Caco-2 (cell line): ENCODE results near the gene YY1AP1. TPM values are rescaled to one million over a fixed set of nuclear protein-coding genes. Genes with fewer than 3 reads are reported as not detected.
"Not testable (repeated sequence)": the region's sequence is repeated elsewhere in the genome, so short reads cannot be mapped to it uniquely, and the experiment has no call there.

Experiments used
- BruUV-seq: library from RNA; stranded (reverse); fragments of 400-500 nt; replicated peaks from 2 replicates; lab custom pipeline; 2021; lab: Mats Ljungman, UMichigan
- CTCF ChIA-PET: fragments of 300-600 bp; sonication (Branson Sonifier 250); formaldehyde crosslinking; loops from one replicate; lab custom pipeline; 2022; ENCODE audit warnings: antibody characterized with exemption; lab: Charles Lee
- POLR2A ChIA-PET: fragments of 300-600 bp; sonication (Branson Sonifier 250); formaldehyde crosslinking; loops from one replicate; lab custom pipeline; 2022; ENCODE audit warnings: antibody characterized with exemption; lab: Charles Lee
- DNase-seq, 2 experiments: peaks; one replicate each; pipeline versions ENCODE4 v3.0.0 to v3.0.0-alpha.2; 2020 to 2022
- H3K27me3 ChIP-seq: replicated peaks from 2 replicates; pipeline ENCODE4 v1.6.0; 2011; ENCODE audit warnings: low read length; ENCODE audit not compliant: control insufficient read depth, insufficient read depth
- H3K36me3 ChIP-seq: 2 replicates; pipeline ENCODE4 v1.5.1; 2011; ENCODE audit warnings: low read length; ENCODE audit not compliant: control insufficient read depth, insufficient read depth
- H3K4me1 ChIP-seq: fragments of 250-450 bp; sonication (Bioruptor Pico); 2 replicates; pipeline ENCODE4 v1.5.1; 2020; ENCODE audit warnings: mild to moderate bottlenecking
- H3K4me3 ChIP-seq: 2 replicates; pipeline ENCODE4 v1.5.1; 2011; ENCODE audit warnings: low read depth, mild to moderate bottlenecking, control low read depth, low read length
- H3K9me3 ChIP-seq: fragments of 250-450 bp; sonication (Bioruptor Pico); 2 replicates; pipeline ENCODE4 v1.5.1; 2020; ENCODE audit warnings: mild to moderate bottlenecking, moderate library complexity
- H3K27ac Mint-ChIP-seq: one replicate; pipeline ENCODE4 v1.8.0; 2022; ENCODE audit warnings: mixed read lengths; ENCODE audit not compliant: unreplicated experiment
- H3K27me3 Mint-ChIP-seq: one replicate; pipeline ENCODE4 v1.8.0; 2022; ENCODE audit warnings: mixed read lengths; ENCODE audit not compliant: insufficient read depth, unreplicated experiment
- H3K36me3 Mint-ChIP-seq: one replicate; pipeline ENCODE4 v1.8.0; 2022; ENCODE audit warnings: mild to moderate bottlenecking, mixed read lengths; ENCODE audit not compliant: insufficient read depth, unreplicated experiment
- H3K4me1 Mint-ChIP-seq: one replicate; pipeline ENCODE4 v1.8.0; 2022; ENCODE audit warnings: low read depth, mixed read lengths; ENCODE audit not compliant: unreplicated experiment
- H3K4me3 Mint-ChIP-seq: one replicate; pipeline ENCODE4 v1.8.0; 2022; ENCODE audit warnings: mild to moderate bottlenecking, moderate library complexity, mixed read lengths; ENCODE audit not compliant: unreplicated experiment
- H3K9me3 Mint-ChIP-seq: one replicate; pipeline ENCODE4 v1.8.0; 2022; ENCODE audit warnings: mixed read lengths; ENCODE audit not compliant: unreplicated experiment
- intact Hi-C: fragments of 100-400 bp; cut with micrococcal nuclease; formaldehyde crosslinking; loops from one replicate; pipeline ENCODE4 v1.10.0; 2022; ENCODE audit not compliant: unreplicated experiment
- total RNA-seq: library from RNA; stranded (reverse); gene quantifications from 2 replicates; pipeline ENCODE4 v1.2.3, GENCODE V29; 2022
- TF ChIP-seq, protein P1 (sequence below), 2 experiments: fragments of 200-600 bp in 1 of 2; IDR thresholded peaks; 1 replicate in 1 of 2; 2 replicates in 1 of 2; pipeline versions ENCODE4 v1.5.1 to v1.8.0; 2011 to 2022; ENCODE audit warnings: antibody characterized with exemption in 1 of 2, control low read depth in 1 of 2, inconsistent platforms in 1 of 2, low read depth in 1 of 2, low read length in 1 of 2, mild to moderate bottlenecking in 1 of 2, moderate library complexity in 1 of 2; ENCODE audit not compliant: insufficient read depth in 1 of 2, severe bottlenecking in 1 of 2, unreplicated experiment in 1 of 2

The YY1AP1 gene
- total RNA-seq, 1 experiment from 2014 or later: 63.0 TPM

DNA sequence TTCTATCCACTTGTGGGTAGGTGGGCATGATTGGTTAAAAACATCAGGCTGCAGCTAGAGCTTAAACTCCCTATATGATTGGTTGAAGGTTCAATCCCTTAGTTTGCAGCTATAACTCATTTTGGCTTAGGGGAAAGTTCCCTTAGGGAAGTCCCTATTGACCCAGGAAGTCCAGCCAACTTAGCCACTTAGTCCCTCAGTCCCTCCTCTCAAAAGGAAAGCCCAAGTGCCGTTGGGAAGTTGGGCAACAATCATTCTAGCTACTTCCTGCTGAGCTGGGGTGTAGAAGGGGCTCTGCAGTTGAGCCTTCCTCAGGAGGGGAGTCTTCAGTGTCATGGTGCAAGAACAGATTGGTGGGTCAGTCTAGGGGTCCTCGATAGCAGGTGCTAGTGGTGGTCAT lies 66.4 kb downstream of the YY1AP1 start:
- CTCF ChIA-PET: no interaction called here
- DNase-seq: no peak

GRCh38 chr1:155613226-155613625 lies 75.3 kb downstream of the YY1AP1 start:
- H3K27me3 Mint-ChIP-seq, H3K4me1 Mint-ChIP-seq, H3K4me1 ChIP-seq, intact Hi-C loops, BruUV-seq, H3K27me3 ChIP-seq, CTCF ChIA-PET, H3K36me3 ChIP-seq, POLR2A ChIA-PET, H3K4me3 Mint-ChIP-seq, H3K4me3 ChIP-seq, H3K9me3 ChIP-seq, DNase-seq, H3K27ac Mint-ChIP-seq, H3K9me3 Mint-ChIP-seq: not testable (repeated sequence)
- peaks cover 15% of the 10 kb centered on the region for H3K36me3 Mint-ChIP-seq

More for the DNA sequence above, 66.4 kb downstream of the YY1AP1 start:
- no peaks in the 10 kb centered on the region for H3K4me1 ChIP-seq
- no peaks in the 10 kb centered on the region for H3K9me3 ChIP-seq
- Mint-ChIP-seq H3K27ac (no peak overlapping the region), H3K27me3 (no peaks in the 10 kb centered on the region), H3K4me1 (peaks cover 6% of the 10 kb centered on the region), H3K36me3 (no peaks in the 10 kb centered on the region), H3K4me3 (no peak overlapping the region), H3K9me3 (peaks cover 14% of the 10 kb centered on the region)
- POLR2A ChIA-PET: no interaction called here
- H3K27me3 ChIP-seq: no peaks in the 10 kb centered on the region
- no TSS peak for BruUV-seq
- intact Hi-C loops: no loop called here
- H3K4me3 ChIP-seq: no peak overlapping the region
- H3K36me3 ChIP-seq: no peaks in the 10 kb centered on the region
- TF ChIP-seq, protein P1, sequence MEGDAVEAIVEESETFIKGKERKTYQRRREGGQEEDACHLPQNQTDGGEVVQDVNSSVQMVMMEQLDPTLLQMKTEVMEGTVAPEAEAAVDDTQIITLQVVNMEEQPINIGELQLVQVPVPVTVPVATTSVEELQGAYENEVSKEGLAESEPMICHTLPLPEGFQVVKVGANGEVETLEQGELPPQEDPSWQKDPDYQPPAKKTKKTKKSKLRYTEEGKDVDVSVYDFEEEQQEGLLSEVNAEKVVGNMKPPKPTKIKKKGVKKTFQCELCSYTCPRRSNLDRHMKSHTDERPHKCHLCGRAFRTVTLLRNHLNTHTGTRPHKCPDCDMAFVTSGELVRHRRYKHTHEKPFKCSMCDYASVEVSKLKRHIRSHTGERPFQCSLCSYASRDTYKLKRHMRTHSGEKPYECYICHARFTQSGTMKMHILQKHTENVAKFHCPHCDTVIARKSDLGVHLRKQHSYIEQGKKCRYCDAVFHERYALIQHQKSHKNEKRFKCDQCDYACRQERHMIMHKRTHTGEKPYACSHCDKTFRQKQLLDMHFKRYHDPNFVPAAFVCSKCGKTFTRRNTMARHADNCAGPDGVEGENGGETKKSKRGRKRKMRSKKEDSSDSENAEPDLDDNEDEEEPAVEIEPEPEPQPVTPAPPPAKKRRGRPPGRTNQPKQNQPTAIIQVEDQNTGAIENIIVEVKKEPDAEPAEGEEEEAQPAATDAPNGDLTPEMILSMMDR (IDR thresholded peaks at IDR 0.05; ENCODE audit: insufficient read depth in 1 of 2, low read depth in 1 of 2, low read length in 1 of 2, severe bottlenecking in 1 of 2, unreplicated experiment in 1 of 2): no peak

DNA sequence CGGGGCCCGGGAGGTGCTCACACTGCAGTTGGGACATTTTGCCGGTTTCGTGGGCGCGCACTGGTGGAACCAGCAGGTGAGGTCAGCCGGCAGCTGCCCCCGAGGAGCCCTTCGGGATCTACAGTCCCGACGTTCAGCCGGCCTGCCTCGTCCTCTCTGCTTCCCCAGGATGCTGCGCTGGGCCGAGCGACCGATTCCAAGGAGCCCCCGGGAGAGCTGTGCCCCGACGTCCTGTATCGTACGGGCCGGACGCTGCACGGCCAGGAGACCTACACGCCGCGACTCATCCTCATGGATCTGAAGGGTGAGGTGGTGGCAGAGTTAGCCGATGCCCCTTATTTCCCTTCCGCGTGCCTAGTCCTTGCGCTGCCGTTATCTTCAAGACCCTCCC lies 78.3 kb downstream of the YY1AP1 start:
- H3K27me3 ChIP-seq, H3K4me1 ChIP-seq, H3K9me3 ChIP-seq, H3K27me3 Mint-ChIP-seq, H3K27ac Mint-ChIP-seq, CTCF ChIA-PET, H3K36me3 ChIP-seq, POLR2A ChIA-PET, DNase-seq, H3K9me3 Mint-ChIP-seq, H3K4me1 Mint-ChIP-seq, BruUV-seq, intact Hi-C loops: not testable (repeated sequence)
- Mint-ChIP-seq H3K36me3 (peaks cover 15% of the 10 kb centered on the region), H3K4me3 (peak overlapping the region; percentile 98)
- H3K4me3 ChIP-seq: peak overlapping the region; percentile 48

DNA sequence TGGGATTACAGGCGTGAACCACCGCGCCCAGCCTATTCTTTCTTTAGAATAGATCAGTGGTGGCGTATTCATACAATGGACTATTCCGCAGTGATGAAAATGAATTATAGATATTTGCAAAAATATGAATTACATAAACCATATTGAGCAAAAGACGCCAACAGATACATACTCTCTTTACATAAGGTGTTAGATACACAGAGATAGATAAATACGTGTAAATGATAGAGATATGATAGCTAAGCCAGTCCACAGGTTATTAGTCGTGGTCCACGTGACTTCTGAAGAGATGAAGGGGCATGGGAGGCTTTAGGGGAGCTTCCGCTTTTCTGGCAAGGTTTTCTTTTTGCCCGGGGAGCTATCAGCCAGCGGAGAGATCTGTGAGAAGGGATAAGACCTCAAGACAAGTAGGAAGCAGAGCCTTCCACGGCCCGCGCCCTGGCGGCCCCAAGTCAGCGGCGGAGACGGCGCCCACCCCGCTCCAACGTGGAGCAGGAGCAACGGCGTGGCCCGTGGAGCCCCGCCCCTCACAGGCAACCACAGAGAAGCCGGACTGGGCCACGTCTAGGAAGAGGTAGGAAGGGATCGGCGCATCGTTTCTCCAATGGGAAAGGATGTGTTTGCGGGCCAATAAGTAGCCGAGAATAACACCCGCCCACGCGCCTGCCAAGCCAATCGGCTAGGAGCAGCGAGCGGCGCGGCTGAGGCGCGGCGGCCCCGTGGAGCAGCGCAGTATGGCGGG lies 78.9 kb downstream of the YY1AP1 start, which contains the start of gene MSTO1:
TSS of gene MSTO1 (plus strand) at position 704 of the 742 bp plus-strand sequence. CDS start at position 735, 31 bp downstream.
- ChIA-PET POLR2A (no interaction called here), CTCF (no interaction called here)
- Mint-ChIP-seq H3K4me3 (peak within 1 kb of the TSS; percentile 98), H3K4me1 (no peaks in the 10 kb centered on the region), H3K27me3 (no peaks in the 10 kb centered on the region), H3K36me3 (peaks cover 15% of the 10 kb centered on the region), H3K27ac (peak within 1 kb of the TSS; percentile 96), H3K9me3 (no peaks in the 10 kb centered on the region)
- no peaks in the 10 kb centered on the region; the same call in 1 of the 2 replicates for H3K36me3 ChIP-seq
- H3K9me3 ChIP-seq: no peaks in the 10 kb centered on the region
- DNase-seq: peak; percentile 96 to 98
- H3K27me3 ChIP-seq: no peaks in the 10 kb centered on the region
- intact Hi-C loops: no loop called here
- BruUV-seq: TSS peak; percentile 99
- TF ChIP-seq, protein P1 (IDR thresholded peaks at IDR 0.05; ENCODE audit: insufficient read depth in 1 of 2, low read depth in 1 of 2, low read length in 1 of 2, severe bottlenecking in 1 of 2, unreplicated experiment in 1 of 2): no peak
- H3K4me3 ChIP-seq: peak within 1 kb of the TSS; percentile 48
- no peaks in the 10 kb centered on the region for H3K4me1 ChIP-seq
